Ovary (tissue), 9 donors: ENCODE results near the gene HSD17B11. TPM values are rescaled to one million over a fixed set of nuclear protein-coding genes. Genes with fewer than 3 reads are reported as not detected.
"Not testable (repeated sequence)": the region's sequence is repeated elsewhere in the genome, so short reads cannot be mapped to it uniquely, and the experiment has no call there.

Source experiments
- DNase-seq, 5 donors: peaks; one replicate each; pipeline ENCODE4 v3.0.0-alpha.2; 2019 to 2020
- H3K27ac ChIP-seq, 2 donors: fragments of 200-600 bp; one replicate each; pipeline versions ENCODE4 v1.5.1 to v1.8.0; 2019 to 2022
- H3K27me3 ChIP-seq: fragments of 200-600 bp; one replicate; pipeline ENCODE4 v1.8.0; 2022
- H3K36me3 ChIP-seq: fragments of 200-600 bp; sonication (generic); one replicate; pipeline ENCODE4 v1.5.1; 2019
- H3K4me1 ChIP-seq: one replicate; pipeline ENCODE4 v1.8.1; 2013; ENCODE audit warnings: mild to moderate bottlenecking, moderate library complexity; ENCODE audit not compliant: insufficient read depth
- H3K4me3 ChIP-seq: fragments of 200-600 bp; sonication (generic); one replicate; pipeline ENCODE4 v1.5.1; 2017
- H3K9me3 ChIP-seq, 2 donors: fragments of 200-600 bp in 1 of 2; sonication (generic) in 1 of 2; one replicate each; pipeline versions ENCODE4 v1.5.1 to v1.8.1; 2013 to 2019; ENCODE audit warnings: mild to moderate bottlenecking in 1 of 2, moderate library complexity in 1 of 2
- EP300 ChIP-seq: sonication (generic); formaldehyde crosslinking; IDR thresholded peaks from one replicate; pipeline ENCODE4 v1.6.1; 2017; ENCODE audit warnings: antibody characterized with exemption
- POLR2A ChIP-seq: fragments of 450-650 bp; IDR thresholded peaks from one replicate; pipeline ENCODE4 v1.6.1; 2017; ENCODE audit warnings: antibody characterized with exemption, mild to moderate bottlenecking, moderate library complexity
- WGBS, 3 donors: extraction: QIAGEN DNeasy Blood & Tissue Kit in 1 of 3; methylation state at CpG; one replicate each; pipeline versions ENCODE4 v1.1.5 to v1.1.7; 2013 to 2017; 5-methylcytosine and 5-hydroxymethylcytosine counted together
- intact Hi-C, 4 donors: fragments of 100-400 bp; cut with DNase I; formaldehyde crosslinking; loops; one replicate each; pipeline versions ENCODE4 v1.11.0 to v1.15.1; 2022 to 2023
- polyA plus RNA-seq, 2 donors: library from polyadenylated mRNA; stranded (reverse); fragments of 200-250 nt in 1 of 2; fragments of 350-450 nt in 1 of 2; fragmentation: Illumina TruSeq in 1 of 2; extraction: RNeasy Lipid Tissue Mini Kit (QIAGEN cat#74804) in 1 of 2; gene quantifications; one replicate each; pipeline ENCODE4 v1.2.3, GENCODE V29; 2013 to 2014
- total RNA-seq, 7 donors: library from RNA; depleted of rRNA in 2 of 7; stranded (reverse); fragments of >200 nt in 2 of 7; fragmentation: NEBNext Ultra II Directional in 3 of 7; extraction: Animal tissue kit (Norgen Biotek cat#: 25700) in 3 of 7; gene quantifications; one replicate each; pipeline versions ENCODE4 v1.1.0 to v1.2.4, GENCODE V29; 2016 to 2023
- TF ChIP-seq, protein P1 (sequence below), 3 donors: fragments of 450-650 bp in 2 of 3; fragments of 200-600 bp in 1 of 3; IDR thresholded peaks; one replicate each; pipeline versions ENCODE4 v1.5.1 to v1.8.0; 2016 to 2022; ENCODE audit warnings: antibody characterized with exemption in 3 of 3, mild to moderate bottlenecking in 1 of 3
- donor health status: DM: no; HTN: no; CAD: no; lungs with moderate emphysema.
- donor health status: DM: no; HTN: no; CAD: no.
- donor health status: Bipolar disorder and iron deficiency.
- donor health status: DM: yes; HTN: yes; CAD: no.
- donor health status: DM: no; HTN: no; CAD: no.
- donor health status: DM: yes; HTN: yes; CAD: no.

HSD17B11 gene
- total and polyA plus RNA-seq, 9 donors = 33.0 to 106 (median 51.7) TPM

- H3K36me3 ChIP-seq = no peaks in the 10 kb centered on the region
These were observed 48.1 kb downstream of the HSD17B11 start for GRCh38 chr4:87342872-87343271.

GRCh38 chr4:87341954-87342635 lies 48.9 kb downstream of the HSD17B11 start:
- DNase-seq, H3K36me3 ChIP-seq, H3K27ac ChIP-seq, H3K4me1 ChIP-seq, H3K27me3 ChIP-seq, H3K9me3 ChIP-seq, H3K4me3 ChIP-seq, intact Hi-C loops: not testable (repeated sequence)
- 63 to 84% (median 76%) methylated on average over 8 of the region's 8 CpGs for WGBS, 3 donors

More at GRCh38 chr4:87342872-87343271, 48.1 kb downstream of the HSD17B11 start:
- DNase-seq = no peak
- no peak for TF ChIP-seq POLR2A
- no peak for TF ChIP-seq EP300
- TF ChIP-seq, protein P1, sequence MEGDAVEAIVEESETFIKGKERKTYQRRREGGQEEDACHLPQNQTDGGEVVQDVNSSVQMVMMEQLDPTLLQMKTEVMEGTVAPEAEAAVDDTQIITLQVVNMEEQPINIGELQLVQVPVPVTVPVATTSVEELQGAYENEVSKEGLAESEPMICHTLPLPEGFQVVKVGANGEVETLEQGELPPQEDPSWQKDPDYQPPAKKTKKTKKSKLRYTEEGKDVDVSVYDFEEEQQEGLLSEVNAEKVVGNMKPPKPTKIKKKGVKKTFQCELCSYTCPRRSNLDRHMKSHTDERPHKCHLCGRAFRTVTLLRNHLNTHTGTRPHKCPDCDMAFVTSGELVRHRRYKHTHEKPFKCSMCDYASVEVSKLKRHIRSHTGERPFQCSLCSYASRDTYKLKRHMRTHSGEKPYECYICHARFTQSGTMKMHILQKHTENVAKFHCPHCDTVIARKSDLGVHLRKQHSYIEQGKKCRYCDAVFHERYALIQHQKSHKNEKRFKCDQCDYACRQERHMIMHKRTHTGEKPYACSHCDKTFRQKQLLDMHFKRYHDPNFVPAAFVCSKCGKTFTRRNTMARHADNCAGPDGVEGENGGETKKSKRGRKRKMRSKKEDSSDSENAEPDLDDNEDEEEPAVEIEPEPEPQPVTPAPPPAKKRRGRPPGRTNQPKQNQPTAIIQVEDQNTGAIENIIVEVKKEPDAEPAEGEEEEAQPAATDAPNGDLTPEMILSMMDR (IDR thresholded peaks at IDR 0.05) = no peak
- Histone ChIP-seq H3K9me3 (peaks cover 0 to 3% of the 10 kb centered on the region in 2 donors), H3K4me3 (no peak overlapping the region), H3K27me3 (no peaks in the 10 kb centered on the region), H3K4me1 (no peaks in the 10 kb centered on the region), H3K27ac (no peak overlapping the region)
- intact Hi-C loops = no loop called here
- 93 to 97% (median 95%) methylated on average over 3 of the region's 3 CpGs for WGBS, 3 donors

GRCh38 chr4:87339440-87339839 lies 51.5 kb downstream of the HSD17B11 start:
- no peaks in the 10 kb centered on the region for H3K9me3 ChIP-seq
- no peak for DNase-seq
- WGBS, 3 donors = 85 to 91% (median 91%) methylated on average over 2 of the region's 2 CpGs
- H3K4me3 ChIP-seq = no peak overlapping the region
- H3K27me3 ChIP-seq = no peaks in the 10 kb centered on the region
- TF ChIP-seq POLR2A (no peak), EP300 (no peak)
- TF ChIP-seq, protein P1 (IDR thresholded peaks at IDR 0.05) = no peak
- intact Hi-C loops = no loop called here
- no peak overlapping the region for H3K27ac ChIP-seq
- no peaks in the 10 kb centered on the region for H3K36me3 ChIP-seq
- no peaks in the 10 kb centered on the region for H3K4me1 ChIP-seq

DNA sequence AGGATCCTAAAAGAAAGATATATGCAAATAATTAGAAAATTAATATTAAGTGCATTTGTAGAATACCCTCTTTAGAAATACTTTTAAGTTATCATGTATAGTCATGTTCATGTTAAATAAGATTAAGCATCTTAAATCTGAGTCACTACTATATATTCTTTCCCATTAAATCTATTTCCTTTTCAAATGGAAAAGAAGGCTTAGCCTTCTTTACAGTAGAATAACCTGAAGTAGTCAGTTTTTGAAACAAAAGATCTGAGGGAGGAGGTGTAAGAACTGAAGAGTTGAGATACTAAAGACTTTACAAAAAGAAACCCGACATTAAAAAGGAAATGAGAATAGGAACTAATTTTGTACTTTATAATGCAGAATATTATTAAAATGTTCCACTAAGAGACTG lies 53.6 kb downstream of the HSD17B11 start:
- H3K36me3 ChIP-seq = no peaks in the 10 kb centered on the region

GRCh38 chr4:87333267-87333666 lies 57.7 kb downstream of the HSD17B11 start:
- Histone ChIP-seq H3K9me3 (peaks cover 0 to 4% of the 10 kb centered on the region in 2 donors), H3K36me3 (no peaks in the 10 kb centered on the region)
- intact Hi-C loops = no loop called here

More for the DNA sequence above, 53.6 kb downstream of the HSD17B11 start:
- H3K4me1 ChIP-seq = no peaks in the 10 kb centered on the region
- DNase-seq = no peak
- intact Hi-C loops = no loop called here
- peaks cover 0 to 4% of the 10 kb centered on the region in 2 donors for H3K9me3 ChIP-seq
- H3K27me3 ChIP-seq = no peaks in the 10 kb centered on the region
- 87 to 93% (median 88%) methylated on average over 1 of the region's 1 CpG for WGBS, 3 donors
- no peak overlapping the region for H3K27ac ChIP-seq
- no peak for TF ChIP-seq EP300
- H3K4me3 ChIP-seq = no peak overlapping the region

More at GRCh38 chr4:87333267-87333666, 57.7 kb downstream of the HSD17B11 start:
- Histone ChIP-seq H3K27ac (no peak overlapping the region), H3K4me1 (no peaks in the 10 kb centered on the region), H3K4me3 (no peak overlapping the region), H3K27me3 (no peaks in the 10 kb centered on the region)
- DNase-seq = no peak
- TF ChIP-seq, protein P1 (IDR thresholded peaks at IDR 0.05) = no peak
- TF ChIP-seq EP300 = no peak
- TF ChIP-seq POLR2A = no peak
- 93 to 100% (median 97%) methylated on average over 1 of the region's 1 CpG for WGBS, 3 donors
